ENCODE measurements around the gene GFI1.
"Not testable (repeated sequence)": the region's sequence is repeated elsewhere in the genome, so short reads cannot be mapped to it uniquely, and the experiment has no call there.

DNA sequence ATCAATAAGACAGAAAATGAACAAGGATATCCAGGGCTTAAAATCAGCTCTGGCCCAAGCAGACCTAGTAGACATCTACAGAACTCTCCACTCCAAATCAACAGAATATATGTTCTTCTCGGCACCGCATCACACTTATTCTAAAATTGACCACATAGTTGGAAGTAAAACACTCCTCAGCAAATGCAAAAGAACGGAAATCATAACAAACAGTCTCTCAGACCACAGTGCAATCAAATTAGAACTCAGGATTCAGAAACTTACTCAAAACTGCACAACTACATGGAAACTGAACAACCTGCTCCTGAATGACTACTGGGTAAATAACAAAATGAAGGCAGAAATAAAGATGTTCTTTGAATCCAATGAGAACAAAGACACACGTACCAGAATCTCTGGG lies 45.6 kb upstream of the GFI1 start:
- TF ChIP-seq, protein P1, sequence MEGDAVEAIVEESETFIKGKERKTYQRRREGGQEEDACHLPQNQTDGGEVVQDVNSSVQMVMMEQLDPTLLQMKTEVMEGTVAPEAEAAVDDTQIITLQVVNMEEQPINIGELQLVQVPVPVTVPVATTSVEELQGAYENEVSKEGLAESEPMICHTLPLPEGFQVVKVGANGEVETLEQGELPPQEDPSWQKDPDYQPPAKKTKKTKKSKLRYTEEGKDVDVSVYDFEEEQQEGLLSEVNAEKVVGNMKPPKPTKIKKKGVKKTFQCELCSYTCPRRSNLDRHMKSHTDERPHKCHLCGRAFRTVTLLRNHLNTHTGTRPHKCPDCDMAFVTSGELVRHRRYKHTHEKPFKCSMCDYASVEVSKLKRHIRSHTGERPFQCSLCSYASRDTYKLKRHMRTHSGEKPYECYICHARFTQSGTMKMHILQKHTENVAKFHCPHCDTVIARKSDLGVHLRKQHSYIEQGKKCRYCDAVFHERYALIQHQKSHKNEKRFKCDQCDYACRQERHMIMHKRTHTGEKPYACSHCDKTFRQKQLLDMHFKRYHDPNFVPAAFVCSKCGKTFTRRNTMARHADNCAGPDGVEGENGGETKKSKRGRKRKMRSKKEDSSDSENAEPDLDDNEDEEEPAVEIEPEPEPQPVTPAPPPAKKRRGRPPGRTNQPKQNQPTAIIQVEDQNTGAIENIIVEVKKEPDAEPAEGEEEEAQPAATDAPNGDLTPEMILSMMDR (conservative IDR thresholded peaks at IDR 0.05), result not testable (repeated sequence)
- not testable (repeated sequence) for TF ChIP-seq ZFX (IDR thresholded peaks at IDR 0.05)
